GM18519 (cell line): ENCODE results near the gene ZNF490.
"Not testable (repeated sequence)": the region's sequence is repeated elsewhere in the genome, so short reads cannot be mapped to it uniquely, and the experiment has no call there.

ENCODE experiments used
- ATAC-seq: cut with Tn5 transposase; IDR thresholded peaks from one replicate; pipeline ENCODE4 v1.9.1; 2021; ENCODE audit warnings: mild to moderate bottlenecking, moderate library complexity; ENCODE audit not compliant: unreplicated experiment, low FRiP score

The ZNF490 gene

GRCh38 chr19:12610540-12611360 lies at the start of gene ZNF490, which contains the start of gene ZNF791:
TSS of gene ZNF490 (minus strand) at chr19:12610813. CDS start at chr19:12610680, 133 bp downstream.
TSS of gene ZNF791 (plus strand) at chr19:12610920. CDS start at chr19:12611080, 160 bp downstream.
- peak; percentile 38 for ATAC-seq

DNA sequence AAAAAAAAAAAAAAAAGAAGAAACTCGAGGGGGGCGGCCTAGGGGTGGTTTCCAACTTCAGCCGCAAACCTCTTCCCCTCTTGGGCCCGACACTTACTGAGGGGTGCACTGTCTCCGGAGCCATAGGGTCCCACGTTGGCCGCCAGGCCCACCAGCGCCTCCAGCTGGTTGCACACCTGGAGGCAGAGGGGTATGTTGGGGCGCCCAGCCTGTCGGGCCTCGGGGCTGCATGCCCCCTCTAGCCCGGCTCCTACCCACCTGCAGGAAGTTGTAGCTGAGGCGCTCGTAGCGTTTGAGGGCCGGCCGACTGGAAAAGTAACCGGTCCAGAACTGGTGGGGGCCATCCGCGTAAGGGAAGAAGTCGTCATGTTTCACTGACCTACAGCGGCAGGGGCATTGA lies 47.4 kb upstream of the ZNF490 start:
- ATAC-seq, result no peak

DNA sequence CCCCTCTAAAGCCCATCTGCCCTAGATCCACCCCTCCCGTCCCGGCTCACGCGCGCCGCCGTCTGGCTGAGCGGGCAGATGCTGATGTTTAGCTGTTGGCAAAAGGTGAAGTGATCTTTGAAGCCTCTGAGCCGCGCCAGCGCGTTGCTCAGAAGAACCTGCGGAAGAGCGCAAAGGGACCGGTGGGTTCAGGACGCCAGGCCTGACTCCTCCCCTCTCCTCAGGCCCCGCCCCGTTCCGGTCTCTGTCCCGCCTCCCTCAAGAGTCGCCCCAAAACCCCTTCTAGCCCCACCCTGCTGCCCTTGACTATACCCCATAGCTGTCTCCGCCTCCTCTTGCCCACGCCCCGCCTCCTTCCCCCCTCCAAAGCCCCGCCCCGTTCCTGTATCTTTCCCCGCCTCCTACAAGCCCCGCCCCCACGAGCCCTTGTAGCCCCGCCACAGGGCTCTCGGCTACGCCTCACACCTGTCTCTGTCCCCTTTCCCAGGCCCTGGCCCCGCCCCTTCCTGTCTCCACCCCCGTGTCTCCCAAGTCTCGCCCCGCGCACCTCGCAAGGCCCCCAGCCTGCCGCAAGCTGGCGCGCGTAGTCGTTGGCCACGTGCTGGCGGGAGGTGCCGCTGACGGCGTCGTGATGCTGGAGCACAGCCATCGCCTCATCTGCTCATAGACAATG lies 46.4 kb upstream of the ZNF490 start:
- no peak for ATAC-seq

- no peak for ATAC-seq
Observed at GRCh38 chr19:12655546-12655945, 44.9 kb upstream of the ZNF490 start.

DNA sequence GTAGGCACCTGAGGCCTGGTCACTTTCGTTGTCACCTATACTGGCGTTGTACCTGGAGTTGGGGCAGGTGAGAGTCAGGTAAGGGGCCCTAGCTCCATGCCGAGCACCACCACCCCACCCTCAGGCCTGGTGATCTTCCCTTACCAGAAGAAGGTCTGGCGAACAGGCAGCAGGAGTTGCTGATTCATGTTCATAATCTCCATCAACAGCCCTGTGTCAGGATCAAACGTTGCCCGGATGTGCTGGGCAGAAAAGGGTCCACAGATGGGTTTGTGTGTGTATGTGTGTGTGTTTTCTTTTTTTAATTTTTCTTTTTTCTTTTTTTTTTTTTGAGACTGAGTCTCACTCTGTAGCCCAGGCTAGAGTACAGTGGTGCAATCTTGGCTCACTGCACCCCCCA lies 41.6 kb upstream of the ZNF490 start:
- ATAC-seq, result no peak

DNA sequence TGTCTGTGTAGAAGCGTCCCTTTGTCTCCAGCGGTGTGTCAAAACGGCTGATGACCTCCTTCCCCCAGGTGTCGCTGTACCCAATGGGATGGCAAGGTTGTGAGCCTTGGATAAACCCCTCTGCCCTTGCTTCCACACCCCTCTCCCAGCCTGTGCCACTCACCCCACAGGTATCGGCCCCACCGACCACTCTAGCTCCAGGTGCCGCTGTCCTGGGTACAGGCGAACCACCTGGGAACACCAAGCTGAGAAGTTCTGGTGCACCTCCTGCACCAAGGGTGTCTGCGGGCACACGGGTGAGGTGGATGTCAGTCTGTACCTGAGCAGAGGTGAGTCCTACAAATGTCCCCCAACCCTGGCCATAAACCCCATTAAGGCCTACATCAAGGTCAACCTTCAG lies 39.3 kb upstream of the ZNF490 start:
- ATAC-seq, result no peak

DNA sequence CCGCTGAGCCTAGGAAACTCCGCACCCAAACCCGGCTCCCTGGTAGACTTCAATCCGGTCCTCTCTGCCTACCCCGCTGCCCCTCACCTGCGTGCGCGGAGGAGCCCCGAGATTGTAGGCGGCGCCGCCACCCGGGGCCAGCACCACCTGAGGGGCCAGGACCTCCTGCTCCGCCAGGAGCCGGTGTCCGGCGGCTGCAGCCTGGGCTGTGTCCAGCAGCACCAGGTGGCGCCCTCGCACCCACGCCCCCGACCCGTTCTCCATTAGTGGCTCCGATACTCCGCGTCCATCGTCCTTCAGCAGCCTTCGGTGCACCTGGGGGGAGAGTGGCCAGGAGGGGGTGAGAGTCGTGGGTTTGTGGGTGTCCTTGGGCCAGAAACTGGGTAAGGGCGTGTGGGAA lies 37.5 kb upstream of the ZNF490 start:
- ATAC-seq, result no peak

DNA sequence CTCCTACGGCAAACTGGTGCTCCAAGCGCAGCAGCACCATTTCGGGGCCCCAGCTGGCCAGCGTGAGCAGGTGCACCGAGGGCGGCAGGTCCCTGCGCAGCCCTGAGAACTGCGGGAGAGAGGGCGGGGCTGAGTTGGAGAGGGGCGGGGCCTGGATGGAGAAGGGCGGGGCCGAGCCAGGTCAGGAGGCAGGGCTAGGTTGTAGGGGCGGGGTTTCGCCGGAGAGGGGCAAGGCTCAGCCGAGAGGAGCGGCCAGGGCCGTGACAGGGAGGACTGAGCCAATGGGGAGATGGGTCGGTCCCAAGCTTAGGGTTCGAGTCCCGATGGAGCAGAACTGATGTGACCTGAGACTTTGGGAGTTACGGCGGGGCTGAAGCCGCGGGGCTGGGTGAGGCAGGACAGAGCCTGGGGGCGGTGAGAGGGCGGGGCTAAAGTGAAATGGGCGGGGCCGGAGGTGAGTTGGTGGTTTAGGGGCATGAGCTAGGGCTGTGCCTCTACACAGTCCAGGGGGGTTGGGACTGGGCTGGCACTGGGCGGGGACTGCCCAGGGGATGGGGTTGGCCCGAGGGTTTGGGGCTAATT lies 37.0 kb upstream of the ZNF490 start:
- ATAC-seq, result no peak

DNA sequence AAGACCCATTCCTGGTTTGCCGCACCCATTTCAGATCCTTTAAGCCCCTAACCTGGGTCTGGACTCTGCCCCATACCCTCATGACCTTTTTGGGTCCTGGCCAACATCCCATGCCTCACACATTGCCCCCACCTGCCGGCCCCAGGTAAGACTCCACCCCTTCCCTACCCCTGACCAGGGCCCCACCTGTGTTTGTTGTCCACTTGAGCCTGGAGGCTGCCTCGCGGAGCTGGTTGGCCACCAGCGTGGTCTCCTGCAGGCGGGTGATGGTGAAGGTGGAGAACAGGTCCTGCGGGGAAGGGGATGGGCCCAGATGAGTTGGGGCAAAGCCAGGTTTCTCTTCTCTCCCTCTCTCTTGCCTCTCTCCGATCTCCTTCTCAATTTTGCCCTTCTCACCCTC lies 36.4 kb upstream of the ZNF490 start:
- no peak for ATAC-seq

DNA sequence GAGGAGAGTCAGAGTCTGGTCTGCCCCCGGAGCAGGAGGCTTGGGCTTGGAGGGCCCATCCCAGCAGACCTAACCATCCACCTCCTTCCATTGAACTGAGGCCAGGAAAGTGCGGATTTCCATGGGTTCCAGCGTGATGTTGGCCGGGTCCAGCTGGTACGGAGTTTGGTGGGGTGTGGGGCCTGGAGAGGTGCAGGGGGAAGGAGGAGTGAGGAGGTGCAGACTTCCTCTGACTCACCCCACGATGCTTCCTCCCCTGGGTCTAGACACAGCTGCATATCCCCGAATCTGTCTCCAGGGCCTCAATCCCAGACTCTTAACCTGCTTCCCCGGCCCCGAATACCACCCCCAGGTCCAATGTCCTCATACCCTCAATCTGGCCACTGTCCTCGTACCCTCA lies 35.9 kb upstream of the ZNF490 start:
- ATAC-seq, result no peak

GRCh38 chr19:12643716-12644115 lies 33.1 kb upstream of the ZNF490 start:
- not testable (repeated sequence) for ATAC-seq

- ATAC-seq, result no peak
Observed at GRCh38 chr19:12642506-12642905, 31.9 kb upstream of the ZNF490 start.

DNA sequence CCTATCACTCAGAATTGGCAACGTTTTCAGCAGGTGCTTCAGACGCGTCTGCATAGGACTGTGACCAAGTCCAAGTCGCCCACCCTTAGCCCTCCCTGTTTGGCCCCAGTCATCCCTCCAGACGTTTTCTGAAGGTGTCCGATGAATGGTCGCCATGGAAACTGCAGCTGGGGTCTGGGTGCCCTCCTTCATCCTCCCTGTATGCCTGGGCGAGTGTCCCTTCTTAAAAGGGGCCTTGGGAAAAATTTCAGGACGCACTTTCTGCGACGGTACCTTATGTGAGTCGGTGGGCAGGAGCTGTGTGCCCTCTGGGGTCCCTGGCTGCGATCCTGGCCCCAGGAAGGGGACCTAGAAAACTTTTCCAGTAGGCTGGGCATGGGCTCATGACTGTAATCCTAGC lies 30.8 kb upstream of the ZNF490 start:
- no peak for ATAC-seq

DNA sequence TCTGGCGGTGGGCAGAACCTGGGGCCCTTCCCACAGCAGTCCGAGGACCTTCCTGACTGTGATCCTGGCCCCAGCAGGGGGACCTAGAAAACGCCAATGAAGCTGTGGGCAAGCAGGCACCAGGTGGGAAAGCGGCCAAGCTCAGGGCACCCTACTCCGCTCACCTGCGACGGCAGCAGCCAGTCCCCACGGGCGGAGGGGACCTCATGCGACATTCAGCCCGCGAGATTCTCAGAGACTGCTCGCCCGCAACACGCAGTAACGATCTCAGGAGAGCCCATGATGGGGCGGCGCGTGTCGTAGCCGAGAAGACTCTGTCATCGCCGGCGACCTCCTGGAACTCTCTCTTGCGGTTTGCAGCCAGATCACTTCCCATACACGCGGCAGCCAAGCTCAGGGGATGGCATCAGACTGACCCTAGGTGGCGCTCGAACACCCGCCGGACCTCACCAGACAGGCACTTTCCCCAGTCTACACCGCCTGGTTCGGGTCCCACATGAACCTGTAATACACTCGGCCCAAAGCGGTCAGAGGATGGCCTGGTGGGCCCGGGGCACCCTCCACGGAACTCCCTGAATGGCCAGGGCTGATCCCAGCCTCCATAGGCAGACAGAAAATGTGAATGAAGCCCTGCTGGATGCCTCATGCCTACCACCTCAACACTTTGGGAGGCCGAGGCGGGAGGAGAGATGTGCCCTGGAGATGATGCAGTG lies 29.4 kb upstream of the ZNF490 start:
- no peak for ATAC-seq

DNA sequence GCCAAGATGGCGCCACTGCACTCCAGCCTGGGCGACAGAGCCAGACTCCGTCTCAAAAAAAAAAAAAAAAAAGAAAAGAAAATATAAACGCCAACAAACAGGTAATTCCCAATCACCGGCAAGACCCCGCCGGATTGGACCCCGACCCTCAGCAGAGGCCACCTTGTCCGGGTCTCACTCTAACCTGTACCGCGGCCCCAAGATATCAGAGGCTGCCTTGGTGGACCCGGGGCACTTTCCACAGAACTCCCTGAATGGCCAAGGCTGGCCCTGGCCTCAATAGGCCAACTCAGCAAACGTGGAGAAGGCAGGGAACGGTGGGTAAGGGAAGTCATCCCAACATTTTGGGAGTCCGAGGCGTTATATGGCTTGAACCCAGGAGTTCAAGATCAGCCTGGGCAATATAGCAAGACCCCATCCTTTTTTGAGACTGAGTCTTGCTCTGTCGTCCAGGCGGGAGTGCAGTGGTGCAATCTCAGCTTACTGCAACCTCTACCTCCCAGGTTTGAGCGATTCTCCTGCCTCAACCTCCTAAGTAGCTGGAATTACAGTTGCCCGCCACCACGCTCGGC lies 28.1 kb upstream of the ZNF490 start:
- no peak for ATAC-seq

DNA sequence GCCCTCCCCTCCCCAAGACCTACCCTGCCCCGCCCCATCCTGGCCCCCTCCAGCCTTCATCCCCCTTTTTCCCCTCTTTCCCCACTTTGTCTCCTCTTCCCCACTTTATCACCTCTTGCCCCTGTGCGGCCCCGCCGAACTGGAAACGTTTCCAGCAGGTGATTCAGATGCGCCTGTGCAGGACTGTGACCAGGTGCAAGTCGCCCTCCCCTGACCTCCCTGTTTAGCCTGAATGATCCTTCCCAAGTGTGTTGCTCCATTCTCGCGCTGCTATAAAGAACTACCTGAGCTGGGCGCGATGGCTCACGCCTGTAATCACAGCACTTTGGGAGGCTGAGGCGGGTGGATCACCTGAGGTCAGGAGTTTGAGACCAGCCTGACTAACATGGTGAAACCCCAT lies 26.0 kb upstream of the ZNF490 start:
- ATAC-seq, result no peak

GRCh38 chr19:12629215-12629614 lies 18.6 kb upstream of the ZNF490 start:
- no peak for ATAC-seq

GRCh38 chr19:12628040-12629022 lies 17.7 kb upstream of the ZNF490 start:
- no peak for ATAC-seq

GRCh38 chr19:12626958-12627357 lies 16.3 kb upstream of the ZNF490 start:
- no peak for ATAC-seq
